Endothelial cell (in vitro differentiated cells): ENCODE data around the gene HIPK3. TPM values are rescaled to one million over a fixed set of nuclear protein-coding genes. Genes with fewer than 3 reads are reported as not detected.

ENCODE experiments used
- DNase-seq: peaks from one replicate; pipeline ENCODE4 v3.0.0; 2021; ENCODE audit warnings: low spot score
- H3K27ac Mint-ChIP-seq: one replicate; pipeline ENCODE4 v1.8.0; 2021; ENCODE audit warnings: mixed read lengths, inconsistent platforms; ENCODE audit not compliant: unreplicated experiment
- H3K27me3 Mint-ChIP-seq: one replicate; pipeline ENCODE4 v1.8.0; 2021; ENCODE audit warnings: mild to moderate bottlenecking, moderate library complexity, mixed read lengths, inconsistent platforms; ENCODE audit not compliant: unreplicated experiment
- H3K36me3 Mint-ChIP-seq: one replicate; pipeline ENCODE4 v1.8.0; 2021; ENCODE audit warnings: mild to moderate bottlenecking, low read depth, mixed read lengths, inconsistent platforms; ENCODE audit not compliant: unreplicated experiment
- H3K4me1 Mint-ChIP-seq: one replicate; pipeline ENCODE4 v1.8.0; 2021; ENCODE audit warnings: mild to moderate bottlenecking, mixed read lengths, inconsistent platforms; ENCODE audit not compliant: unreplicated experiment
- H3K4me3 Mint-ChIP-seq: one replicate; pipeline ENCODE4 v1.8.0; 2021; ENCODE audit warnings: mild to moderate bottlenecking, mixed read lengths, inconsistent platforms; ENCODE audit not compliant: unreplicated experiment
- H3K9me3 Mint-ChIP-seq: one replicate; pipeline ENCODE4 v1.8.0; 2021; ENCODE audit warnings: mixed read lengths, inconsistent platforms; ENCODE audit not compliant: unreplicated experiment
- CTCF ChIP-seq: fragments of 200-600 bp; sonication (generic); IDR thresholded peaks from one replicate; pipeline ENCODE4 v1.5.0; 2021; ENCODE audit warnings: antibody characterized with exemption; ENCODE audit not compliant: unreplicated experiment
- total RNA-seq: library from RNA; stranded (reverse); fragmentation: NEBNext Ultra II Directional; extraction: Animal tissue kit (Norgen Biotek cat#: 25700); gene quantifications from one replicate; pipeline ENCODE4 v1.2.1, GENCODE V29; 2021; ENCODE audit not compliant: unreplicated experiment

Gene HIPK3
- total RNA-seq, 1 donor from 2014 or later = 70.2 TPM

DNA sequence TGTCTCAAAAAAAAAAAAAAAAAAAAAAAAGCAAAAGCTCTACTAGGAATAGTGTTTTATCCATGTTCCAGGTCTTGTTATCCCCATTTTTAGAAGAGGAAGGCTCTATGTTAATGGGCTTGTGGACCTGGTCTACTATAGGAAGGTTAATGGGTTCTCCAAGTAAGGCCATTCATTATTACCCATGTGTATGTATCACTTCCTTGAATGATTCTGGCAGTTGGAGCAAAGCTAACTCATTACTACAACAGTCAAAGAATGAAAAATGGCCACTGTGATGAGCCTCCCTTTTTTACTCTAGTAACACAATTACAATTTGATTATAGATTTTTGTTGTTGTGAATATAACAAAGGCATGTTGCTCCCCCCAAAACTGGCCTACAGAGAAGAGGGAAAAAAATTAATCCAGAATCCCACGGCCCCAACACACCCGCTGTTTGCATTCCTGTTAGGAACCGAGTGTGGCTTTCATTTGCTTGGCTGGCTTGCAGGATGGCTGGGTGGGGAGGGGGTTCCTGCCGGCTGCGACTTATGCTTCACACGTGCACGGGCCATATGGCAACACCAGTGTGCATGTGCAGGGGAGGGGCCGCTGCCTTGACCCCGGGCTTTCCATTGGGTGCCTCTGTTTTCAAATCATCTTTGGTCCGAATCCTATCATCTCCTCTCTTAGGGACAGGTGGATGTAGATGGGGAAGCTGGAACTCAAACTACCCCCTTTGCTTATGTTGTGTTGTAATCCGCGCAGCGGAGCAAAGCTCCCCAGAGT lies 148.8 kb downstream of the HIPK3 start:
- H3K36me3 Mint-ChIP-seq = peaks cover 9% of the 10 kb centered on the region
- no peak overlapping the region for H3K4me3 Mint-ChIP-seq
- TF ChIP-seq CTCF = no peak
- no peak for DNase-seq
- H3K4me1 Mint-ChIP-seq = peaks cover 11% of the 10 kb centered on the region
- no peaks in the 10 kb centered on the region for H3K9me3 Mint-ChIP-seq
- H3K27ac Mint-ChIP-seq = no peak overlapping the region
- peaks cover 7% of the 10 kb centered on the region for H3K27me3 Mint-ChIP-seq

Other genes with a start within 250 kb of the HIPK3 start
- 0.74 TPM for gene DEPDC7, start 241.5 kb upstream of the HIPK3 start, total RNA-seq
- 26.2 TPM for gene TCP11L1, start 217.8 kb upstream of the HIPK3 start, total RNA-seq
- 23.0 TPM for gene CSTF3, start 95.9 kb upstream of the HIPK3 start, total RNA-seq
- gene KIAA1549L, start 118.7 kb downstream of the HIPK3 start, total RNA-seq = 9.4 TPM